ENCODE results near the gene CMBL.
"Not testable (repeated sequence)": the region's sequence is repeated elsewhere in the genome, so short reads cannot be mapped to it uniquely, and the experiment has no call there.

Gene CMBL

GRCh38 chr5:10257870-10258269, 49.8 kb downstream of the CMBL start:
- DNase-seq (ENCODE audit: low read depth) = no peak

- no peak for DNase-seq (ENCODE audit: low read depth)
Observed at GRCh38 chr5:10254686-10255085, 53.0 kb downstream of the CMBL start.

- no peak for DNase-seq (ENCODE audit: low read depth)
Observed at GRCh38 chr5:10253390-10253789, 54.3 kb downstream of the CMBL start.

- DNase-seq (ENCODE audit: low read depth) = no peak
Observed at GRCh38 chr5:10251405-10251804, 56.3 kb downstream of the CMBL start.

- no peak for DNase-seq (ENCODE audit: low read depth)
Observed at GRCh38 chr5:10250806-10251276, 56.9 kb downstream of the CMBL start.

- DNase-seq (ENCODE audit: low read depth) = peak; percentile 97
Observed at GRCh38 chr5:10249948-10250805, 57.5 kb downstream of the CMBL start, which contains the start of gene CCT5. TSS of gene CCT5 (plus strand) at chr5:10250280. CDS start at chr5:10250341, 61 bp downstream.

- DNase-seq (ENCODE audit: low read depth) = no peak
Observed at GRCh38 chr5:10248378-10249260, 59.1 kb downstream of the CMBL start.

GRCh38 chr5:10247217-10247616, 60.5 kb downstream of the CMBL start:
- DNase-seq (ENCODE audit: low read depth) = not testable (repeated sequence)

GRCh38 chr5:10246761-10247160, 60.9 kb downstream of the CMBL start:
- DNase-seq (ENCODE audit: low read depth) = no peak

- DNase-seq (ENCODE audit: low read depth) = no peak
Observed at GRCh38 chr5:10244342-10244944, 63.3 kb downstream of the CMBL start.

- DNase-seq (ENCODE audit: low read depth) = no peak
Observed at GRCh38 chr5:10243660-10244240, 64.0 kb downstream of the CMBL start.

- DNase-seq (ENCODE audit: low read depth) = peak; percentile 11
Observed at GRCh38 chr5:10235350-10235749, 72.4 kb downstream of the CMBL start.

- peak; percentile 82 for DNase-seq (ENCODE audit: low read depth)
Observed at GRCh38 chr5:10233505-10233904, 74.2 kb downstream of the CMBL start.

- no peak for DNase-seq (ENCODE audit: low read depth)
Observed at GRCh38 chr5:10233011-10233410, 74.7 kb downstream of the CMBL start.

GRCh38 chr5:10232386-10232785, 75.3 kb downstream of the CMBL start:
- no peak for DNase-seq (ENCODE audit: low read depth)

- peak; percentile 72 for DNase-seq (ENCODE audit: low read depth)
Observed at GRCh38 chr5:10229306-10230048, 78.2 kb downstream of the CMBL start.

- no peak for DNase-seq (ENCODE audit: low read depth)
Observed at GRCh38 chr5:10228288-10228687, 79.4 kb downstream of the CMBL start.
